Fibroblast of lung (primary cell): ENCODE results near the gene APC. TPM values are rescaled to one million over a fixed set of nuclear protein-coding genes. Genes with fewer than 3 reads are reported as not detected.
"Not testable (repeated sequence)": the region's sequence is repeated elsewhere in the genome, so short reads cannot be mapped to it uniquely, and the experiment has no call there.

ENCODE experiments used
- DNase-seq, 2 donors: peaks; one replicate each; pipeline versions ENCODE4 v3.0.0 to v3.0.0-alpha.2; 2010; ENCODE audit warnings: low read depth in 2 of 2
- H2AFZ ChIP-seq: 2 replicates; pipeline ENCODE4 v1.5.1; 2012; ENCODE audit warnings: low read length, control low read depth, inconsistent platforms
- H3K27ac ChIP-seq: 2 replicates; pipeline ENCODE4 v1.5.1; 2011; ENCODE audit warnings: low read length, control low read depth; ENCODE audit not compliant: insufficient read depth
- H3K27me3 ChIP-seq: 2 replicates; pipeline ENCODE4 v1.5.1; 2011; ENCODE audit warnings: mild to moderate bottlenecking, low read length; ENCODE audit not compliant: control insufficient read depth, insufficient read depth
- H3K36me3 ChIP-seq: 2 replicates; pipeline ENCODE4 v1.5.1; 2011; ENCODE audit warnings: low read length; ENCODE audit not compliant: control insufficient read depth, insufficient read depth
- H3K4me1 ChIP-seq: 2 replicates; pipeline ENCODE4 v1.5.1; 2011; ENCODE audit warnings: low read length; ENCODE audit not compliant: control insufficient read depth, insufficient read depth; ENCODE audit errors: extremely low read depth
- H3K4me2 ChIP-seq: 2 replicates; pipeline ENCODE4 v1.5.1; 2011; ENCODE audit warnings: low read length, control low read depth; ENCODE audit not compliant: insufficient read depth; ENCODE audit errors: extremely low read depth
- H3K4me3 ChIP-seq, 4 experiments: fragments of 200-600 bp in 1 of 4; sonication (generic) in 1 of 4; replicated peaks in 1 of 4; 2 replicates each; pipeline ENCODE4 v1.5.1; 2011 to 2016; ENCODE audit warnings: low read length in 4 of 4, low read depth in 3 of 4, mild to moderate bottlenecking in 3 of 4, control low read depth in 2 of 4, inconsistent platforms in 1 of 4, mixed read lengths in 1 of 4; ENCODE audit not compliant: insufficient read depth in 1 of 4; ENCODE audit errors: control extremely low read depth in 1 of 4
- H3K79me2 ChIP-seq: 2 replicates; pipeline ENCODE4 v1.5.1; 2012; ENCODE audit warnings: mild to moderate bottlenecking, low read length, inconsistent platforms; ENCODE audit not compliant: control insufficient read depth, insufficient read depth
- H3K9ac ChIP-seq: 2 replicates; pipeline ENCODE4 v1.5.1; 2011; ENCODE audit warnings: mild to moderate bottlenecking, low read length, control low read depth; ENCODE audit not compliant: insufficient read depth
- H3K9me3 ChIP-seq: 2 replicates; pipeline ENCODE4 v1.5.1; 2012; ENCODE audit warnings: low read depth, low read length; ENCODE audit not compliant: control insufficient read depth, insufficient read depth
- H4K20me1 ChIP-seq: 2 replicates; pipeline ENCODE4 v1.5.1; 2011; ENCODE audit warnings: low read length; ENCODE audit not compliant: control insufficient read depth, insufficient read depth; ENCODE audit errors: extremely low read depth
- EZH2 ChIP-seq: IDR thresholded peaks from 2 replicates; pipeline ENCODE4 v1.5.1; 2012; ENCODE audit warnings: low read length, control low read depth, mild to moderate bottlenecking; ENCODE audit errors: missing control alignments
- polyA plus RNA-seq, 2 donors: library from polyadenylated mRNA; depleted of rRNA in 1 of 2; stranded (reverse) in 1 of 2; unstranded in 1 of 2; fragments of >200 nt; gene quantifications; 2 replicates each; pipeline ENCODE4 v1.2.1, GENCODE V29; 2011 to 2012; ENCODE audit warnings: missing spikeins in 1 of 2
- total RNA-seq: library from RNA; depleted of rRNA; stranded (reverse); fragments of >200 nt; gene quantifications from 2 replicates; pipeline ENCODE4 v1.2.1, GENCODE V29; 2014
- TF ChIP-seq, protein P1 (sequence below), 2 donors: IDR thresholded peaks in 1 of 2; conservative IDR thresholded peaks in 1 of 2; 1 replicate in 1 of 2; 2 replicates in 1 of 2; pipeline ENCODE4 v1.5.1; 2011 to 2012; ENCODE audit warnings: low read length in 2 of 2, control low read depth in 1 of 2, inconsistent platforms in 1 of 2, low read depth in 1 of 2, mild to moderate bottlenecking in 1 of 2

Gene APC
- total and polyA plus RNA-seq, 2 donors (not counting 1 experiment from before 2014, with no cell fraction given): 23.6 to 69.9 TPM

DNA sequence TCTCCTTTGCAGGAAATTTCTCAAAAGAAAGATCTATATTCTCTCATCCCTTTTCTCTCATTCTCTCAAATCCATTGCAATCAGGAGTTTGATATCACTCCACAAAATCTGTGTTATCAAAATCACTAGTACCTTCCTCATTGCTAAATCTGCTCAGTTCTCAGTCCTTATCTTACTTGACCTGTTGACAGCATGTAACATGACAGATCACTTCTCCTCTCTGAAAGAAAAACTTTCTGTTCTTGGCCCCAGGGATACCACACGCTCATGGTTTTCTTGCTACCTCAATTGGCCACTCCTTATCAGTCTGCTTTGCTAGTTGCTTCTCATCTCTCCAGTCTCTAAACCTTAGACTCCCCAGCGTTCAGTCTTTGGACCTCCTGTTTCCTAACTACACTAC lies 145.5 kb downstream of the APC start:
- no peak overlapping the region for H2AFZ ChIP-seq
- TF ChIP-seq, protein P1, sequence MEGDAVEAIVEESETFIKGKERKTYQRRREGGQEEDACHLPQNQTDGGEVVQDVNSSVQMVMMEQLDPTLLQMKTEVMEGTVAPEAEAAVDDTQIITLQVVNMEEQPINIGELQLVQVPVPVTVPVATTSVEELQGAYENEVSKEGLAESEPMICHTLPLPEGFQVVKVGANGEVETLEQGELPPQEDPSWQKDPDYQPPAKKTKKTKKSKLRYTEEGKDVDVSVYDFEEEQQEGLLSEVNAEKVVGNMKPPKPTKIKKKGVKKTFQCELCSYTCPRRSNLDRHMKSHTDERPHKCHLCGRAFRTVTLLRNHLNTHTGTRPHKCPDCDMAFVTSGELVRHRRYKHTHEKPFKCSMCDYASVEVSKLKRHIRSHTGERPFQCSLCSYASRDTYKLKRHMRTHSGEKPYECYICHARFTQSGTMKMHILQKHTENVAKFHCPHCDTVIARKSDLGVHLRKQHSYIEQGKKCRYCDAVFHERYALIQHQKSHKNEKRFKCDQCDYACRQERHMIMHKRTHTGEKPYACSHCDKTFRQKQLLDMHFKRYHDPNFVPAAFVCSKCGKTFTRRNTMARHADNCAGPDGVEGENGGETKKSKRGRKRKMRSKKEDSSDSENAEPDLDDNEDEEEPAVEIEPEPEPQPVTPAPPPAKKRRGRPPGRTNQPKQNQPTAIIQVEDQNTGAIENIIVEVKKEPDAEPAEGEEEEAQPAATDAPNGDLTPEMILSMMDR (conservative IDR thresholded peaks at IDR 0.05 in 1 of 2, IDR thresholded peaks at IDR 0.05 in 1 of 2; ENCODE audit: low read depth in 1 of 2, low read length in 2 of 2): no peak
- TF ChIP-seq EZH2: no peak
- DNase-seq: no peak
- H3K4me2 ChIP-seq: no peak overlapping the region
- no peaks in the 10 kb centered on the region for H3K79me2 ChIP-seq
- no peak overlapping the region for H3K9ac ChIP-seq
- H4K20me1 ChIP-seq: no peaks in the 10 kb centered on the region
- no peak overlapping the region for H3K4me3 ChIP-seq
- no peaks in the 10 kb centered on the region for H3K9me3 ChIP-seq
- no peaks in the 10 kb centered on the region for H3K27me3 ChIP-seq
- no peaks in the 10 kb centered on the region for H3K4me1 ChIP-seq
- H3K36me3 ChIP-seq: peaks cover 17% of the 10 kb centered on the region
- H3K27ac ChIP-seq: no peak overlapping the region

DNA sequence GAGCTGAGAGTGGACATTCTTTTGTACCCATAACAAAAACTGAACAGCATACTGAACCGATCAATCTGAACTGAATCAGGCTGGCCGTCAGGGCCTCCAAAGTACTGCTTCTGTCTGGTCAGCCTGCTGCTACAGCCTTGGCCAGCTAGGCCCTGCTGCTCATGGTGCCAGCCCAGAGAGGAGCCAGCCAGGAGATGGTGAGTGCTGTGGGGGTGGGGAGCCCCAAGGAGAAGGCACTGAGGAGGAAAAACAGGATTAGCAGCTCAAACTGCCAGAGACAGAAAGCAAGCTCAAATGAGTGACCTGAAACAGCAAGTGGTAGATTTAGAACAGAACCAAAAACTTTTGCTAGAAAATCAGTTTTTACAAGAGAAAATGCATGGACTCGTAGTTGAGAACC lies 147.3 kb downstream of the APC start:
- Histone ChIP-seq H3K9me3 (no peaks in the 10 kb centered on the region), H2AFZ (no peak overlapping the region), H3K4me1 (no peaks in the 10 kb centered on the region), H3K4me2 (no peak overlapping the region), H3K36me3 (peaks cover 17% of the 10 kb centered on the region), H4K20me1 (no peaks in the 10 kb centered on the region), H3K4me3 (no peak overlapping the region), H3K9ac (no peak overlapping the region), H3K27ac (no peak overlapping the region), H3K27me3 (no peaks in the 10 kb centered on the region), H3K79me2 (peaks cover 2% of the 10 kb centered on the region)
- TF ChIP-seq, protein P1 (conservative IDR thresholded peaks at IDR 0.05 in 1 of 2, IDR thresholded peaks at IDR 0.05 in 1 of 2; ENCODE audit: low read depth in 1 of 2, low read length in 2 of 2): no peak
- no peak for TF ChIP-seq EZH2
- DNase-seq: no peak

DNA sequence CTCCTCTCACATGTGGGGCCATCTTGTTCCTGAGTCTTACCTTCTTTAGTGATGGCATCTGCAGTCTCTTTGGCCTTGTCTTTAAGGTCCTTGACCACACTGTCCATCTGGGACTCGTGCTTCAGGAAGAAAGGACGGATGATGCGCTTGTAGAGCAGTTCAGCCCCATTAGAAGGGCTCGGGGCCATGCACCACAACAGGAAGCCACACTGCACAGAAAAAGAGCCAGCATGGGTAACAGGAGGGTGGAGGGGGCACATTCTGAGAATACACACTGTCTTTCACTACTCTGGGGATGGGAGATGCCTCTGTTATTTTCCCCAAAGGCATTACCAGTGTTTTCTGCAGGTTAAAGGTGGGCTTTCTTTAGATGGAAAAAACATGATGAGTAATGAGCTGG lies 149.3 kb downstream of the APC start:
- no peak overlapping the region for H2AFZ ChIP-seq
- H3K27ac ChIP-seq: no peak overlapping the region
- no peak overlapping the region for H3K4me2 ChIP-seq
- no peaks in the 10 kb centered on the region for H3K27me3 ChIP-seq
- no peak overlapping the region for H3K4me3 ChIP-seq
- no peaks in the 10 kb centered on the region for H3K9me3 ChIP-seq
- TF ChIP-seq, protein P1 (conservative IDR thresholded peaks at IDR 0.05 in 1 of 2, IDR thresholded peaks at IDR 0.05 in 1 of 2; ENCODE audit: low read depth in 1 of 2, low read length in 2 of 2): no peak
- TF ChIP-seq EZH2: no peak
- no peak overlapping the region for H3K9ac ChIP-seq
- peaks cover 16% of the 10 kb centered on the region for H3K36me3 ChIP-seq
- H3K79me2 ChIP-seq: peaks cover 2% of the 10 kb centered on the region
- H3K4me1 ChIP-seq: no peaks in the 10 kb centered on the region
- H4K20me1 ChIP-seq: no peaks in the 10 kb centered on the region
- DNase-seq: no peak

DNA sequence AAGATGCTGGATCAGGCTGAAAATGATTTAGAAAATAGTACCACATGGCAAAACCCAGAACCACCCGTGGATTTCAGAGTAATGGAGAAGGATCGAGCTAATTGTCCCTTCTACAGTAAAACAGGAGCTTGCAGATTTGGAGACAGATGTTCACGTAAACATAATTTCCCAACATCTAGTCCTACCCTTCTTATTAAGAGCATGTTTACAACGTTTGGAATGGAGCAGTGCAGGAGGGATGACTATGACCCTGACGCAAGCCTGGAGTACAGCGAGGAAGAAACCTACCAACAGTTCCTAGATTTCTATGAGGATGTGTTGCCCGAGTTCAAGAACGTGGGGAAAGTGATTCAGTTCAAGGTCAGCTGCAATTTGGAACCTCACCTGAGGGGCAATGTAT lies 154.4 kb downstream of the APC start:
- not testable (repeated sequence) for H3K9ac ChIP-seq, DNase-seq, H3K9me3 ChIP-seq, H3K27ac ChIP-seq, H3K36me3 ChIP-seq, H3K4me1 ChIP-seq, H4K20me1 ChIP-seq, H3K4me3 ChIP-seq, H3K4me2 ChIP-seq, H3K27me3 ChIP-seq, H2AFZ ChIP-seq, H3K79me2 ChIP-seq
